DND-41 (cell line): Measurements from ENCODE around the gene RUVBL2.
A peak's percentile ranks its signal among the peaks of the same experiment; 100 is the strongest.

Experiments
- ATAC-seq: fragments of 200-7000 bp; cut with Tn5 transposase; 3 replicates; pipeline ENCODE4 v1.9.1; 2021; ENCODE audit warnings: low read depth; ENCODE audit not compliant: insufficient read depth
- DNase-seq: peaks from one replicate; pipeline ENCODE4 v3.0.0-alpha.2; 2020
- H2AFZ ChIP-seq: 2 replicates; pipeline ENCODE4 v1.6.0; 2012; ENCODE audit warnings: low read depth, low read length
- H3K27ac ChIP-seq: 2 replicates; pipeline ENCODE4 v1.5.1; 2012; ENCODE audit warnings: low read length, inconsistent platforms
- H3K27me3 ChIP-seq: fragments of 200-600 bp; sonication (generic); 2 replicates; pipeline ENCODE4 v1.6.0; 2012; ENCODE audit warnings: low read length, mild to moderate bottlenecking, inconsistent platforms; ENCODE audit not compliant: insufficient read depth, poor library complexity
- H3K36me3 ChIP-seq: 2 replicates; pipeline ENCODE4 v1.5.1; 2012; ENCODE audit warnings: low read length, inconsistent platforms; ENCODE audit not compliant: insufficient read depth
- H3K4me1 ChIP-seq: 2 replicates; pipeline ENCODE4 v1.5.1; 2012; ENCODE audit warnings: mild to moderate bottlenecking, low read length; ENCODE audit not compliant: insufficient read depth
- H3K4me2 ChIP-seq: 2 replicates; pipeline ENCODE4 v1.6.0; 2012; ENCODE audit warnings: mild to moderate bottlenecking, moderate library complexity, low read length, inconsistent platforms; ENCODE audit not compliant: insufficient read depth
- H3K4me3 ChIP-seq, 2 experiments: fragments of 200-600 bp in 1 of 2; shearing (Covaris generic) in 1 of 2; 2 replicates each; pipeline ENCODE4 v1.5.1; 2012 to 2016; ENCODE audit warnings: inconsistent platforms in 2 of 2, low read length in 2 of 2, mild to moderate bottlenecking in 2 of 2, low read depth in 1 of 2, moderate library complexity in 1 of 2
- H3K79me2 ChIP-seq: 2 replicates; pipeline ENCODE4 v1.6.0; 2012; ENCODE audit warnings: low read length, inconsistent platforms; ENCODE audit not compliant: insufficient read depth
- H3K9ac ChIP-seq: 2 replicates; pipeline ENCODE4 v1.6.0; 2012; ENCODE audit warnings: low read depth, mild to moderate bottlenecking, inconsistent platforms, low read length, moderate library complexity
- H3K9me3 ChIP-seq: 2 replicates; pipeline ENCODE4 v1.5.1; 2012; ENCODE audit warnings: low read length, moderate library complexity, mild to moderate bottlenecking, inconsistent platforms; ENCODE audit not compliant: insufficient read depth, severe bottlenecking
- H4K20me1 ChIP-seq: 2 replicates; pipeline ENCODE4 v1.6.0; 2012; ENCODE audit warnings: low read length; ENCODE audit not compliant: insufficient read depth
- CTCF ChIP-seq: IDR thresholded peaks from 2 replicates; pipeline ENCODE4 v1.5.1; 2012; ENCODE audit warnings: borderline replicate concordance, low read length, moderate library complexity, mild to moderate bottlenecking; ENCODE audit not compliant: poor library complexity, severe bottlenecking; ENCODE audit errors: extremely low read depth
- EZH2 ChIP-seq: IDR thresholded peaks from 3 replicates; pipeline ENCODE4 v1.6.1; 2012; ENCODE audit warnings: borderline replicate concordance, low read depth, mild to moderate bottlenecking, moderate library complexity, low read length, inconsistent platforms; ENCODE audit not compliant: severe bottlenecking

RUVBL2 gene

GRCh38 chr19:48990400-48990799, 3.3 kb upstream of the RUVBL2 start:
- TF ChIP-seq EZH2, result no peak
- no peak for TF ChIP-seq CTCF
- Histone ChIP-seq H4K20me1 (peaks cover 9% of the 10 kb centered on the region), H3K4me2 (0 out of 2 replicates have a peak overlapping the region, but pooled peaks have one; percentile 88), H2AFZ (no peak overlapping the region), H3K27me3 (no peaks in the 10 kb centered on the region), H3K36me3 (peaks cover 39% of the 10 kb centered on the region), H3K4me3 (no peak overlapping the region), H3K79me2 (peaks cover 44% of the 10 kb centered on the region), H3K9ac (no peak overlapping the region), H3K27ac (no peak overlapping the region), H3K4me1 (peaks cover 35% of the 10 kb centered on the region), H3K9me3 (no peaks in the 10 kb centered on the region)
- no peak for DNase-seq
- no peak for ATAC-seq

- Histone ChIP-seq H3K79me2 (peaks cover 52% of the 10 kb centered on the region), H3K4me2 (peak overlapping the region; percentile 88), H4K20me1 (peaks cover 10% of the 10 kb centered on the region), H3K4me1 (peaks cover 37% of the 10 kb centered on the region), H3K27ac (peak overlapping the region; percentile 93; the same call in 1 of the 2 replicates), H3K36me3 (peaks cover 31% of the 10 kb centered on the region), H3K9ac (peak overlapping the region; percentile 93), H3K27me3 (no peaks in the 10 kb centered on the region), H2AFZ (no peak overlapping the region), H3K9me3 (no peaks in the 10 kb centered on the region), H3K4me3 (peak overlapping the region in 1 of 2 experiments; percentile 98; a peak in 2 of 4 replicates)
- no peak for DNase-seq
- TF ChIP-seq EZH2, result no peak
- TF ChIP-seq CTCF, result no peak
- no peak for ATAC-seq
Measured at GRCh38 chr19:48991011-48991609, 2.6 kb upstream of the RUVBL2 start.

- Histone ChIP-seq H3K79me2 (peaks cover 61% of the 10 kb centered on the region), H3K4me3 (peak overlapping the region; percentile 95 to 98), H3K27ac (peak overlapping the region; percentile 93), H4K20me1 (peaks cover 14% of the 10 kb centered on the region), H3K27me3 (no peaks in the 10 kb centered on the region), H2AFZ (peak overlapping the region; percentile 93), H3K36me3 (peaks cover 27% of the 10 kb centered on the region), H3K9ac (peak overlapping the region; percentile 93), H3K4me1 (peaks cover 39% of the 10 kb centered on the region), H3K9me3 (no peaks in the 10 kb centered on the region), H3K4me2 (peak overlapping the region; percentile 88)
- DNase-seq (peak; percentile 30), ATAC-seq (no peak)
- no peak for TF ChIP-seq CTCF
- no peak for TF ChIP-seq EZH2
Measured at GRCh38 chr19:48991873-48992580, 1.7 kb upstream of the RUVBL2 start.
